Measurements from ENCODE around the gene RNU6-1. TPM values are rescaled to one million over a fixed set of nuclear protein-coding genes. Genes with fewer than 3 reads are reported as not detected.

RNU6-1 gene
- total and polyA plus RNA-seq, 2 experiments from 2014 or later, result not detected

DNA sequence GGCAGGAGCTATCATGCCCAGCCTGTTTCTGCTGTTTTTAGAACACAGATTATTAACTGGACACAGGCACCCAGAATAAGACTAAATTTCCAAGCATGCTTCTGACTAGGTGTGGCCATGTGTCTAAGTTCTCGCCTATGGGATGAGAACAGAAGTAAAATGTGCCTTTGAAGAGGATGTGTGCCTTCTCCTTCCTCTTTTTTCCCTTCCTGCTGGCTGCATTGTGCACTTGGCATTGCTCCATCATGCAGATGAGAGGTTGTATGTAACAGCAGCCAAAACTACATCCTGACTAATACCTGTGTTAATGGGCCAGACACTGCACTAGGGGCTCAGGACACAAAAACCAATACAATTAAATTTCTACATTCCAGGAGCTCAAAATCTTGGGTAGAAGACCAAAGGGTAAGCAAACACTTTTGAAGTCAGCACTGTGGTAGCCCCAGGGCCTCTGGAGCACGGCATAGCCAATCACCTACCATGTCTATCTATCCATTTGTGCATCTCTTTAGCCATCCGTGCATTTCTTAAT, 40.9 kb upstream of the RNU6-1 start:
- no peaks in the 10 kb centered on the region; the same call in 1 of the 2 replicates for H3K27me3 ChIP-seq (replicated peaks; ENCODE audit: insufficient read depth)
- no peak overlapping the region for H3K9ac ChIP-seq
- no peak overlapping the region for H2AFZ ChIP-seq
- H4K20me1 ChIP-seq (ENCODE audit: insufficient read depth), result no peaks in the 10 kb centered on the region
- H3K4me1 ChIP-seq (ENCODE audit: insufficient read depth), result no peaks in the 10 kb centered on the region
- TF ChIP-seq EZH2phosphoT487 (IDR thresholded peaks at IDR 0.05; ENCODE audit: insufficient read depth, low read depth) (no peak), EZH2 (IDR thresholded peaks at IDR 0.05; ENCODE audit: insufficient read depth, poor library complexity, severe bottlenecking) (no peak)
- no peak overlapping the region for H3K27ac ChIP-seq
- H3K9me3 ChIP-seq (ENCODE audit: low read depth), result no peaks in the 10 kb centered on the region
- in situ Hi-C loops (cut with MboI), result no loop called here
- no peak overlapping the region for H3K4me3 ChIP-seq
- 83 to 86% methylated on average over 3 of the region's 3 CpGs for WGBS, 2 experiments (ENCODE audit: low coverage in 1 of 2, low lambda C conversion rate in 2 of 2, missing lambda C conversion rate in 2 of 2)
- peak; percentile 26 for DNase-seq
- no peak overlapping the region for H3K4me2 ChIP-seq (ENCODE audit: unreplicated experiment)
- peaks cover 6% of the 10 kb centered on the region; the same call in 1 of the 2 replicates for H3F3A ChIP-seq (ENCODE audit: insufficient read depth)
- no peaks in the 10 kb centered on the region for H3K36me3 ChIP-seq (ENCODE audit: low read depth)
- no peaks in the 10 kb centered on the region for H3K79me2 ChIP-seq (ENCODE audit: insufficient read depth)
- no peaks in the 10 kb centered on the region for H3K9me2 ChIP-seq (ENCODE audit: insufficient read depth)

DNA sequence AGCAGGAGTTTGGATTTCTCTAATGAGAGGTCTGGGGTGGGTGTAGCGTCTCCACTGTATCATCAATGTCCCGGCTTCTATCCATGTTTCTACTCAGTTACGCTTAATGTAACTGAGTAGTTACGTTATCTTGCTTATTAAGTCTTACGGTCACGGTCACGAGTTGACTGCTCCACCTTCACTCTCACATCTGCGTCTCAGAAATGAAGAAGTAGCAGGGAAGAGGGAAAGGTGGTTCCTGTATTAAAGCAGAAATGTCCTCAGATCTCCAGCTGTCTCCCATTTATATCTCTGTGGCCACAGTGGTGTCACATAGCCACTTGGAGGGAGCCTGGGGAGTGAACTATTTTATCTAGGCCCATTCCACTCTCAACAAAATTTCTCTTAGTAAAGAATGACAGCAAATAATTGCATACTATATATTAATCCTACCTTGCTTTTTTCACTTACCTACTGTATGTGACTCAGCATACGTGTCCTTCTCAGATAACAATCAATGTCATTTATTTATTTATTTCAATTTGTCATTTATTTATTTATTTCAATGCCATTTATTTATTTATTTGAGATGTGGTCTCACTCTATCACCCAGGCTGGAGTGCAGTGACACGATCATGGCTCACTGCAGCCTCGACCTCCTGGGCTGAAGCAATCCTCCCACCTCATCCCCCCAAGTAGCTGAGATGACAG, 39.7 kb upstream of the RNU6-1 start:
- Histone ChIP-seq H3K9ac (no peak overlapping the region), H3K27me3 (replicated peaks; ENCODE audit: insufficient read depth) (peaks cover 2% of the 10 kb centered on the region; the same call in 1 of the 2 replicates), H3K79me2 (ENCODE audit: insufficient read depth) (no peaks in the 10 kb centered on the region), H4K20me1 (ENCODE audit: insufficient read depth) (no peaks in the 10 kb centered on the region), H3K4me3 (no peak overlapping the region), H3K9me3 (ENCODE audit: low read depth) (no peaks in the 10 kb centered on the region), H3K36me3 (ENCODE audit: low read depth) (no peaks in the 10 kb centered on the region), H3K4me2 (ENCODE audit: unreplicated experiment) (no peak overlapping the region), H3K27ac (no peak overlapping the region), H3K9me2 (ENCODE audit: insufficient read depth) (no peaks in the 10 kb centered on the region), H3F3A (ENCODE audit: insufficient read depth) (no peaks in the 10 kb centered on the region), H3K4me1 (ENCODE audit: insufficient read depth) (no peaks in the 10 kb centered on the region), H2AFZ (no peak overlapping the region)
- in situ Hi-C loops (cut with MboI), result no loop called here
- no peak for DNase-seq
- TF ChIP-seq EZH2phosphoT487 (IDR thresholded peaks at IDR 0.05; ENCODE audit: insufficient read depth, low read depth) (no peak), EZH2 (IDR thresholded peaks at IDR 0.05; ENCODE audit: insufficient read depth, poor library complexity, severe bottlenecking) (no peak)
- 87% methylated on average over 11 of the region's 11 CpGs for WGBS, 2 experiments (ENCODE audit: low coverage in 1 of 2, low lambda C conversion rate in 2 of 2, missing lambda C conversion rate in 2 of 2)

DNA sequence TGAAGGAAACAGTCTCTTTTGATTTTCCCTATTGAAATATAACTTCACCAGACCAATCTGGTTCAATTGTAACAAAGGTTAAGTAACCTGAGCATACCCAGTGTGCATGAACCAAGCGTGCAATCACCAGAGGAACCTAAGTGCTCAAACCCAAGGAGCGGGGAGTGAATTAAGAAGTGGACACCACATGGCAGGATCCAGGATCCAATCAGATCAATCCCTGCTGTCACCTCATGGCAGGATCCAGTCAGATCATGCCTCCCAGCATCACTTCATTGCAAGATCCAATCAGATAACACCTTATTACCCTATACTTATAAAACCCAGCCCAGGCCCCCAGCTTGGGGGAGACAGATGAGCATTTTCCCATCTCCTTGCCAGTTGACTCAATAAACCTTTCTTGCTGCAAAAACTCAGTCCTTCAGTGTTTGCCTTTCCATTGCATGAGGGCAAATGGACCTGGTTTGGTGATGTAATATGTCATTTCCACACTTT, 38.9 kb upstream of the RNU6-1 start:
- TF ChIP-seq EZH2 (IDR thresholded peaks at IDR 0.05; ENCODE audit: insufficient read depth, poor library complexity, severe bottlenecking) (no peak), EZH2phosphoT487 (IDR thresholded peaks at IDR 0.05; ENCODE audit: insufficient read depth, low read depth) (no peak)
- Histone ChIP-seq H3K79me2 (ENCODE audit: insufficient read depth) (no peaks in the 10 kb centered on the region), H3K27me3 (replicated peaks; ENCODE audit: insufficient read depth) (peaks cover 8% of the 10 kb centered on the region; the same call in 1 of the 2 replicates), H3K9me3 (ENCODE audit: low read depth) (no peaks in the 10 kb centered on the region), H3K4me1 (ENCODE audit: insufficient read depth) (no peaks in the 10 kb centered on the region), H2AFZ (no peak overlapping the region), H3K27ac (no peak overlapping the region), H3K36me3 (ENCODE audit: low read depth) (no peaks in the 10 kb centered on the region), H3K9me2 (ENCODE audit: insufficient read depth) (no peaks in the 10 kb centered on the region), H3K4me3 (no peak overlapping the region), H3K9ac (no peak overlapping the region), H4K20me1 (ENCODE audit: insufficient read depth) (no peaks in the 10 kb centered on the region), H3F3A (ENCODE audit: insufficient read depth) (no peaks in the 10 kb centered on the region), H3K4me2 (ENCODE audit: unreplicated experiment) (no peak overlapping the region)
- 93 to 97% methylated on average over 2 of the region's 2 CpGs for WGBS, 2 experiments (ENCODE audit: low coverage in 1 of 2, low lambda C conversion rate in 2 of 2, missing lambda C conversion rate in 2 of 2)
- no peak for DNase-seq
- in situ Hi-C loops (cut with MboI), result no loop called here

- H3K79me2 ChIP-seq (ENCODE audit: insufficient read depth), result no peaks in the 10 kb centered on the region
- no peak overlapping the region for H3K9ac ChIP-seq
- H2AFZ ChIP-seq, result no peak overlapping the region
- no peak overlapping the region for H3K4me3 ChIP-seq
- H3F3A ChIP-seq (ENCODE audit: insufficient read depth), result no peaks in the 10 kb centered on the region
- peaks cover 12% of the 10 kb centered on the region; the same call in 1 of the 2 replicates for H3K27me3 ChIP-seq (replicated peaks; ENCODE audit: insufficient read depth)
- H3K9me2 ChIP-seq (ENCODE audit: insufficient read depth), result no peaks in the 10 kb centered on the region
- no peaks in the 10 kb centered on the region for H3K4me1 ChIP-seq (ENCODE audit: insufficient read depth)
- 55 to 56% methylated on average over 3 of the region's 3 CpGs for WGBS, 2 experiments (ENCODE audit: low coverage in 1 of 2, low lambda C conversion rate in 2 of 2, missing lambda C conversion rate in 2 of 2)
- H3K9me3 ChIP-seq (ENCODE audit: low read depth), result no peaks in the 10 kb centered on the region
- in situ Hi-C loops (cut with MboI), result no loop called here
- no peak overlapping the region for H3K4me2 ChIP-seq (ENCODE audit: unreplicated experiment)
- H4K20me1 ChIP-seq (ENCODE audit: insufficient read depth), result no peaks in the 10 kb centered on the region
- DNase-seq, result no peak
- H3K36me3 ChIP-seq (ENCODE audit: low read depth), result no peaks in the 10 kb centered on the region
- no peak overlapping the region for H3K27ac ChIP-seq
- TF ChIP-seq EZH2 (IDR thresholded peaks at IDR 0.05; ENCODE audit: insufficient read depth, poor library complexity, severe bottlenecking), result no peak
- TF ChIP-seq EZH2phosphoT487 (IDR thresholded peaks at IDR 0.05; ENCODE audit: insufficient read depth, low read depth), result no peak
Observed at GRCh38 chr15:67873777-67874176, 33.9 kb upstream of the RNU6-1 start.
